Psoas muscle (tissue), 8 donors: ENCODE results near the gene TXNDC2. TPM values are rescaled to one million over a fixed set of nuclear protein-coding genes. Genes with fewer than 3 reads are reported as not detected.

Experiments used
- ATAC-seq, 4 donors: fragments of 200-7000 bp; cut with Tn5 transposase; one replicate each; pipeline ENCODE4 v1.9.1; 2020; ENCODE audit warnings: moderate library complexity in 3 of 4, mild to moderate bottlenecking in 2 of 4
- DNase-seq, 2 donors: peaks; one replicate each; pipeline ENCODE4 v3.0.0-alpha.2; 2020
- H3K27ac ChIP-seq: fragments of 200-600 bp; one replicate; pipeline ENCODE4 v1.8.0; 2022
- H3K27me3 ChIP-seq, 3 donors: fragments of 200-600 bp in 1 of 3; one replicate each; pipeline versions ENCODE4 v1.6.1 to v1.8.0; 2013 to 2022; ENCODE audit warnings: low read length in 2 of 3, mild to moderate bottlenecking in 2 of 3, moderate library complexity in 1 of 3; ENCODE audit not compliant: insufficient read depth in 3 of 3
- H3K36me3 ChIP-seq, 2 donors: fragments of 200-600 bp in 1 of 2; one replicate each; pipeline versions ENCODE4 v1.6.1 to v1.8.0; 2013 to 2022; ENCODE audit warnings: low read depth in 1 of 2, mild to moderate bottlenecking in 1 of 2, moderate library complexity in 1 of 2; ENCODE audit not compliant: insufficient read depth in 1 of 2
- H3K4me1 ChIP-seq: fragments of 200-600 bp; one replicate; pipeline ENCODE4 v1.8.0; 2022
- H3K4me3 ChIP-seq: fragments of 200-600 bp; one replicate; pipeline ENCODE4 v1.8.0; 2022; ENCODE audit warnings: mild to moderate bottlenecking
- H3K9me3 ChIP-seq: fragments of 200-600 bp; one replicate; pipeline ENCODE4 v1.8.0; 2022
- CTCF ChIP-seq: fragments of 200-600 bp; IDR thresholded peaks from one replicate; pipeline ENCODE4 v1.8.0; 2022; ENCODE audit warnings: antibody characterized with exemption
- WGBS, 3 donors: extraction: QIAGEN DNeasy Blood & Tissue Kit; methylation state at CpG; one replicate each; pipeline versions ENCODE4 v1.1.6 to v1.1.7; 2013; 5-methylcytosine and 5-hydroxymethylcytosine counted together
- intact Hi-C, 2 donors: fragments of 100-400 bp; cut with DNase I; formaldehyde crosslinking; loops; one replicate each; pipeline versions ENCODE4 v1.11.0 to v1.14.2; 2022
- polyA plus RNA-seq, 3 donors: library from polyadenylated mRNA; stranded (reverse); fragments of 200-250 nt; gene quantifications; one replicate each; pipeline ENCODE4 v1.2.3, GENCODE V29; 2013
- total RNA-seq, 4 donors: library from RNA; stranded (reverse); fragmentation: NEBNext Ultra II Directional in 2 of 4; extraction: Animal tissue kit (Norgen Biotek cat#: 25700) in 2 of 4; gene quantifications; one replicate each; pipeline versions ENCODE4 v1.2.1 to v1.2.4, GENCODE V29; 2021 to 2023
- donor health status: healthy with polysubstance abuse.
- donor health status: DM: no; HTN: no; CAD: no; lungs with moderate emphysema.
- donor health status: Bipolar disorder and iron deficiency.
- donor health status: healthy.
- donor health status: DM: yes; HTN: yes; CAD: no.
- donor health status: DM: no; HTN: no; CAD: no.
- donor health status: DM: no; HTN: no; CAD: no.
- donor health status: DM: yes; HTN: yes; CAD: no.

Gene TXNDC2
- total and polyA plus RNA-seq, 7 donors: 0.04 to 0.19 TPM; not detected in 5

- Histone ChIP-seq H3K4me3 (no peak overlapping the region), H3K27ac (no peak overlapping the region), H3K4me1 (peaks cover 6% of the 10 kb centered on the region), H3K9me3 (peaks cover 4% of the 10 kb centered on the region), H3K36me3 (no peaks in the 10 kb centered on the region), H3K27me3 (no peaks in the 10 kb centered on the region)
- WGBS, 3 donors: 87 to 91% (median 90%) methylated on average over 4 of the region's 4 CpGs
- TF ChIP-seq CTCF: no peak
- intact Hi-C loops: no loop called here
- DNase-seq (no peak), ATAC-seq (no peak)
Observed at GRCh38 chr18:9867071-9867594, 18.6 kb upstream of the TXNDC2 start.

GRCh38 chr18:9868857-9869714, 16.7 kb upstream of the TXNDC2 start:
- Histone ChIP-seq H3K4me1 (peaks cover 6% of the 10 kb centered on the region), H3K4me3 (no peak overlapping the region), H3K27me3 (no peaks in the 10 kb centered on the region), H3K9me3 (peaks cover 4% of the 10 kb centered on the region), H3K27ac (no peak overlapping the region), H3K36me3 (no peaks in the 10 kb centered on the region)
- ATAC-seq: no peak
- TF ChIP-seq CTCF: no peak
- intact Hi-C loops: no loop called here
- 68 to 72% (median 69%) methylated on average over 6 of the region's 6 CpGs for WGBS, 3 donors
- DNase-seq: no peak

- Histone ChIP-seq H3K4me1 (peaks cover 6% of the 10 kb centered on the region), H3K4me3 (no peak overlapping the region), H3K36me3 (no peaks in the 10 kb centered on the region), H3K9me3 (peaks cover 4% of the 10 kb centered on the region), H3K27me3 (no peaks in the 10 kb centered on the region), H3K27ac (no peak overlapping the region)
- WGBS, 3 donors: 64 to 70% (median 69%) methylated on average over 9 of the region's 9 CpGs
- intact Hi-C loops: no loop called here
- peak; percentile 37 to 85 (median 74) for ATAC-seq
- DNase-seq: no peak
- TF ChIP-seq CTCF: no peak
Observed at GRCh38 chr18:9869715-9870430, 15.9 kb upstream of the TXNDC2 start.

- WGBS, 3 donors: 74 to 79% (median 78%) methylated on average over 4 of the region's 4 CpGs
- peaks cover 3% of the 10 kb centered on the region for H3K9me3 ChIP-seq
- H3K36me3 ChIP-seq: no peaks in the 10 kb centered on the region
- ATAC-seq (no peak), DNase-seq (no peak)
- TF ChIP-seq CTCF: no peak
- peaks cover 6% of the 10 kb centered on the region for H3K4me1 ChIP-seq
- H3K27ac ChIP-seq: no peak overlapping the region
- no peak overlapping the region for H3K4me3 ChIP-seq
- no peaks in the 10 kb centered on the region for H3K27me3 ChIP-seq
- intact Hi-C loops: no loop called here
Observed at GRCh38 chr18:9870431-9871008, 15.3 kb upstream of the TXNDC2 start.
